Stimulated activated CD8-positive, alpha-beta memory T cell treated with anti-CD3 and anti-CD28 coated beads, Interleukin-4, amount 100 ng/mL, for 48 hours (primary cell): ENCODE measurements around the gene RDH5.

Experiments
- DNase-seq: peaks from one replicate; pipeline ENCODE4 v3.0.0-alpha.2; 2020

Gene RDH5

GRCh38 chr12:55729819-55730818 lies 9.9 kb downstream of the RDH5 start:
- DNase-seq, result peak; percentile 52

- no peak for DNase-seq
These were observed 12.1 kb downstream of the RDH5 start for GRCh38 chr12:55732288-55732687.

GRCh38 chr12:55733021-55733555 lies 12.9 kb downstream of the RDH5 start:
- DNase-seq, result no peak

- DNase-seq, result no peak
These were observed 13.7 kb downstream of the RDH5 start for GRCh38 chr12:55733858-55734257.

- no peak for DNase-seq
These were observed 14.4 kb downstream of the RDH5 start for GRCh38 chr12:55734595-55734994.

- no peak for DNase-seq
These were observed 15.9 kb downstream of the RDH5 start for GRCh38 chr12:55736076-55736475.

GRCh38 chr12:55736780-55737580 lies 16.8 kb downstream of the RDH5 start:
- peak; percentile 80 for DNase-seq

GRCh38 chr12:55737581-55738122 lies 17.5 kb downstream of the RDH5 start:
- no peak for DNase-seq

- DNase-seq, result peak; percentile 91
These were observed 18.2 kb downstream of the RDH5 start for GRCh38 chr12:55738123-55739024.

- no peak for DNase-seq
These were observed 18.8 kb downstream of the RDH5 start for GRCh38 chr12:55739025-55739378.

GRCh38 chr12:55741931-55742680 lies 21.9 kb downstream of the RDH5 start:
- no peak for DNase-seq

- peak; percentile 85 for DNase-seq
These were observed 22.7 kb downstream of the RDH5 start, which contains the start of gene GDF11 for GRCh38 chr12:55742719-55743405. Gene GDF11, plus strand, starts transcription at chr12:55743122. Its CDS starts 195 bp downstream, at chr12:55743317.

- DNase-seq, result peak; percentile 63
These were observed 23.5 kb downstream of the RDH5 start for GRCh38 chr12:55743406-55744339.

GRCh38 chr12:55744340-55745030 lies 24.3 kb downstream of the RDH5 start:
- DNase-seq, result no peak

- DNase-seq, result no peak
These were observed 25.4 kb downstream of the RDH5 start for GRCh38 chr12:55745361-55746173.

GRCh38 chr12:55746174-55746912 lies 26.1 kb downstream of the RDH5 start:
- DNase-seq, result no peak

- no peak for DNase-seq
These were observed 26.7 kb downstream of the RDH5 start for GRCh38 chr12:55746913-55747231.
